ENCODE results near the gene SERPINB3.
"Not testable (repeated sequence)": the region's sequence is repeated elsewhere in the genome, so short reads cannot be mapped to it uniquely, and the experiment has no call there.

SERPINB3 gene

DNA sequence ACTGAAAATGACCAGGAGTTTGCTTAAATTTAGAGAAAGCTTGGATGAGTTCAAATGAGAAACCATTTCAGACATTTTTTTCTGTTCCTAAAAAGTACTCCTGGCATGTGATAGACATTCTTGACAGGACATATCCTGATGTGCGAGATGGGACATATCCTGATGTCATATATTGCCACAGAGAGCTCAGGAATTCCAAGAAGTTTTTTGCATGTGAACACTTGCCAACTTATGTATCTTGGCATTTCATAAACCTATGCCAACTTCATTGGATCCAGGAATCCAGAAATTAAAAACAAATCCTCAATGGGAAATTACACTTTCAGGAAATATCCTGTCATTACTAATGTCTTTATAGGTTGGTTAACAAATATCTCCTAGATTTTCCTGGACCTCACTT is 2.9 kb upstream of the SERPINB3 start:
- TF ChIP-seq, protein P1, sequence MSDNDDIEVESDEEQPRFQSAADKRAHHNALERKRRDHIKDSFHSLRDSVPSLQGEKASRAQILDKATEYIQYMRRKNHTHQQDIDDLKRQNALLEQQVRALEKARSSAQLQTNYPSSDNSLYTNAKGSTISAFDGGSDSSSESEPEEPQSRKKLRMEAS (IDR thresholded peaks at IDR 0.05; ENCODE audit: low read depth, low read length), result no peak
- DNase-seq (ENCODE audit: low read depth), result no peak
- no peak overlapping the region for H3K4me3 ChIP-seq (ENCODE audit: low read depth, low read length)

DNA sequence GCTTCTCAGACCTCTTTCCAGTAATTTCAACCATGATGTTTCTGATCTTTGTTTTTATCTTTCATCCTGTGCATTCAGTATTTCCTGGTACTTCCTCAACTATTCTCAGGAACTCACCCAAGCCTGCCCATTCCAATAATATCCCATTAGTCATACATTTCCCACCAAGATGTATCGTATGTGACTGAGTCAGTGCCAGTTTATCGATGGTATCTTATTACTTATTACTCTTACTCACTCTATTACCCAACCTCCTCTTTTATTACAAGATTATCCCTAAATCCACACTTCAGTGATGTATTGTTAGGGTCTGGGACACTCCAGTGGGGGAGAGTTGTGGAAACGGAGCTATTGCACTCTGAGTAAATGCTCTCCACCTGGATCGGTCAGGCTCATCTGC is 2.8 kb downstream of the SERPINB3 start:
- not testable (repeated sequence) for H3K4me3 ChIP-seq (ENCODE audit: low read depth, low read length); DNase-seq (ENCODE audit: low read depth)

DNA sequence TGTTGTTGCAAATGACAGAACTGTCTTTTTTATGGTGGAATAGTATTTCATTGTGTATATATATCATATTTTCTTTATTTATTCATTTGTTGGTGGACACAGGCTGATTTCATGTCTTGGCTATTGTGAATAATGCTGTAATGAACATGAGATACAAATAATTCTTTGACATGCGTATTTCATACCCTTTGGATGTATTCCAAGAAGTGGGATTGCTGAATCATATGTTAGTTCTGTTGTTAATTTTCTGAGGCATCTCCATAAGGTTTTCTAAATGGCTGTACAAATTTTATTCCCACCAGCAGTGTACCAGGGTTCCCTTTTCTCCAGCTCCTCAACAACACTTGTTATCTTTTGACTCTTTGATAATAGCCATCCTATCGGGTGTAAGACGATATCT is 11.4 kb downstream of the SERPINB3 start:
- not testable (repeated sequence) for H3K4me3 ChIP-seq (ENCODE audit: low read depth, low read length); DNase-seq (ENCODE audit: low read depth)

DNA sequence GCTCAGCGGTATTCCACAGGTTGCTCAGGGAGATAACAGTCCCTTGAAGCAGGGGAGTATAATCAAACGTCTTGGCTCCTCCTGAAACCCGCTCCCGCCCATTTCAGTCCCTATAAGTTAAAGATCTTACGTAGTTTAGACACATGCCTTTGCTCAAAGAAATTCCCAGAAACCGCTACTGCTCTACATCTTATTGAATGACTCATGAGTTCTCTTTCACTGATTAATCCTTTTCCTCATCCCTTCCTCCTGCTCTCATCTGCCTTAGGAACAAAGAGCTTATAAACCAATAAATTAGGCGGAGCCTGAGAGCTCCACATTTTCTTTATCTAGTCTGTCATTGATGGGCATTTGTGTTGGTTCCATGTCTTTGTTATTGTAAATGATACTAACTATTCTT is 13.5 kb downstream of the SERPINB3 start:
- H3K4me3 ChIP-seq (ENCODE audit: low read depth, low read length), result no peak overlapping the region
- DNase-seq (ENCODE audit: low read depth), result no peak
- TF ChIP-seq MYC (IDR thresholded peaks at IDR 0.05; ENCODE audit: low read depth, low read length), result no peak
- TF ChIP-seq, protein P1 (IDR thresholded peaks at IDR 0.05; ENCODE audit: low read depth, low read length), result no peak
- no peak for TF ChIP-seq POLR2A (IDR thresholded peaks at IDR 0.05; ENCODE audit: extremely low read depth, insufficient read length)
- TF ChIP-seq, protein P2, sequence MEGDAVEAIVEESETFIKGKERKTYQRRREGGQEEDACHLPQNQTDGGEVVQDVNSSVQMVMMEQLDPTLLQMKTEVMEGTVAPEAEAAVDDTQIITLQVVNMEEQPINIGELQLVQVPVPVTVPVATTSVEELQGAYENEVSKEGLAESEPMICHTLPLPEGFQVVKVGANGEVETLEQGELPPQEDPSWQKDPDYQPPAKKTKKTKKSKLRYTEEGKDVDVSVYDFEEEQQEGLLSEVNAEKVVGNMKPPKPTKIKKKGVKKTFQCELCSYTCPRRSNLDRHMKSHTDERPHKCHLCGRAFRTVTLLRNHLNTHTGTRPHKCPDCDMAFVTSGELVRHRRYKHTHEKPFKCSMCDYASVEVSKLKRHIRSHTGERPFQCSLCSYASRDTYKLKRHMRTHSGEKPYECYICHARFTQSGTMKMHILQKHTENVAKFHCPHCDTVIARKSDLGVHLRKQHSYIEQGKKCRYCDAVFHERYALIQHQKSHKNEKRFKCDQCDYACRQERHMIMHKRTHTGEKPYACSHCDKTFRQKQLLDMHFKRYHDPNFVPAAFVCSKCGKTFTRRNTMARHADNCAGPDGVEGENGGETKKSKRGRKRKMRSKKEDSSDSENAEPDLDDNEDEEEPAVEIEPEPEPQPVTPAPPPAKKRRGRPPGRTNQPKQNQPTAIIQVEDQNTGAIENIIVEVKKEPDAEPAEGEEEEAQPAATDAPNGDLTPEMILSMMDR (IDR thresholded peaks at IDR 0.05; ENCODE audit: low read depth, low read length), result no peak

DNA sequence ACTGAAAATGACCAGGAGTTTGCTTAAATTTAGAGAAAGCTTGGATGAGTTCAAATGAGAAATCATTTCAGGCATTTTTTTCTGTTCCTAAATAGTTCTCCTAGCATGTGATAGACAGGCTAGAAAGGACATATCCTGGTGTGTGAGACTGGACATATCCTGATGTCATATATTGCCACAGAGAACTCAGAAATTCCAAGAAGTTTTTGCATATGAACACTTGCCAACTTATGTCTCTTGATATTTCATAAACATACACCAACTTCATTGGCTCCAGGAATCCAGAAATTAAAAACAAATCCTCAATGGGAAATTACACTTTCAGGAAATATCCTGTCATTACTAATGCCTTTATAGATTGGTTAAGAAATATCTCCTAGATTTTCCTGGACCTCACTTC is 14.8 kb downstream of the SERPINB3 start:
- TF ChIP-seq MYC (IDR thresholded peaks at IDR 0.05; ENCODE audit: low read depth, low read length) (no peak), POLR2A (IDR thresholded peaks at IDR 0.05; ENCODE audit: extremely low read depth, insufficient read length) (no peak)
- TF ChIP-seq, protein P2 (IDR thresholded peaks at IDR 0.05; ENCODE audit: low read depth, low read length), result no peak
- TF ChIP-seq, protein P1 (IDR thresholded peaks at IDR 0.05; ENCODE audit: low read depth, low read length), result no peak
- DNase-seq (ENCODE audit: low read depth), result no peak

DNA sequence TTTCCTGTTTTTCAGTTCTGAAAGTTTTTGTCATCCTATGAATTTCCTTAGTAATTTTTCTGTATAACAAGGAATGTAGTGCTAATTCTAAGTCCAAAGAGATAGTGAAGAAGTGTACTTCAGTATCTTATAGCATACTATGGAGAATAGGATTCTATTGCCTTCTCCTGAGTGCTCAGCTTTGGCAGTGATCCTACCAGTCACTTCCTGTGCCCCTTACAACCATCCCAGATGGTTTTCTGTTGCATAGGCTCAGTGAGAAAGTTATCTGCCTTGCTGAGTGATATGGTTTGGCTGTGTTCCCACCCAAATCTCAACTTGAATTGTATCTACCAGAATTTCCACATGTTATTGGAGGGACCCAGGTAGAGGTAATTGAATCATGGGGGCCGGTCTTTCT is 17.0 kb downstream of the SERPINB3 start:
- not testable (repeated sequence) for H3K4me3 ChIP-seq (ENCODE audit: low read depth, low read length); DNase-seq (ENCODE audit: low read depth)

More for the DNA sequence above, 14.8 kb downstream of the SERPINB3 start:
- no peak overlapping the region for H3K4me3 ChIP-seq (ENCODE audit: low read depth, low read length)

DNA sequence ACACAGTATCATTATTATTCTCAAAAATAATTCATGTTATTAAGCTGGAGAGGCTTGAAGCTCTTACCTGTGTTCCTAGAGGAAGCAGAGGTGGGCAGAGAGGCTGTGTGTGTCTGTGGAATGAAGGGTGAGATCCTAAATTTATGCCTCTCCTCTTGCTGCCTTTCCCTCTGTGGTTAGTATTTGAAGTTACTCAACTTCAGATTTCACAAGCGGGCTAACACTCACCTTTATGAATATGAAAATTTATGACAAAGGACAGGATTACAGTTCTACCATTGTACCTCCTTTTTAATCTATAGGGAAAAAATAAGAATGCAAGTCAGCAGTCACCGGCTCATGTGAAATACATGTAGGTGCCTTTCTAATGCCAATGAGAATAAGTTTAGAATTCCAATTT is 17.6 kb downstream of the SERPINB3 start, which contains the start of gene SERPINB4:
Gene SERPINB4 (minus strand): TSS at position 115 of the 400 bp plus-strand sequence. CDS start 679 bp downstream, outside the sequence.
- not testable (repeated sequence) for H3K4me3 ChIP-seq (ENCODE audit: low read depth, low read length); DNase-seq (ENCODE audit: low read depth)

DNA sequence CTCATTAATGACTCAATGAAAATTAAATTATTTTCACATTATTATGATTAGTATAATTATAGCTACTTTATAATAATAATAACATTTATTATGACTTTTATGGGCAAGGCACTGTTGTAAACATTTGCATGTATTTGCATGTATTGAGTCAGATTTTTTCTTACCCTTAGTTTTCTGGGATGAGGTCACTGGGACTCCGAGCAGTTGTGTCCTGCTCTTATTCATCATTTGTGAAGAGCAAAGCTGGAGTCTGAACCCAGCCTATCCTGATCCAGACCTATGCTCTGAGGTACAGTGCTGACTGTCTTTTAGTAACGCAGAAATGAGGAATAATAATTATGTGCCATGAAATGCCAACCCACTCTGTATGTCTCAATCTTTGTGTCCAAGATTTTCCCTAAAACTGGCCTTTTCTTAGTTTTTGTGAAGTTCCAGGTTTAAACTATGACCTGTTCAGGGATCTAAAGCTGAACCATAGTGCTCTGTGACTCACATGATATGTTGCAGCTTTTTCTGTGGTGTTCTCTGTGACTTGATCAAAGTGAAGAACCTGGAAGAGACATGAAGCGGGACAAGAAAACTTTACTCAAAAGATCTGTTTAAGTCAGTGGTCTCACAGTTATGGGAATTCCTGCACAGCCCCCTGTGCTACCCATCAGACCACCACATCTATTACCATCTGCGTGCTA is 18.9 kb downstream of the SERPINB3 start:
- not testable (repeated sequence) for H3K4me3 ChIP-seq (ENCODE audit: low read depth, low read length); DNase-seq (ENCODE audit: low read depth)

DNA sequence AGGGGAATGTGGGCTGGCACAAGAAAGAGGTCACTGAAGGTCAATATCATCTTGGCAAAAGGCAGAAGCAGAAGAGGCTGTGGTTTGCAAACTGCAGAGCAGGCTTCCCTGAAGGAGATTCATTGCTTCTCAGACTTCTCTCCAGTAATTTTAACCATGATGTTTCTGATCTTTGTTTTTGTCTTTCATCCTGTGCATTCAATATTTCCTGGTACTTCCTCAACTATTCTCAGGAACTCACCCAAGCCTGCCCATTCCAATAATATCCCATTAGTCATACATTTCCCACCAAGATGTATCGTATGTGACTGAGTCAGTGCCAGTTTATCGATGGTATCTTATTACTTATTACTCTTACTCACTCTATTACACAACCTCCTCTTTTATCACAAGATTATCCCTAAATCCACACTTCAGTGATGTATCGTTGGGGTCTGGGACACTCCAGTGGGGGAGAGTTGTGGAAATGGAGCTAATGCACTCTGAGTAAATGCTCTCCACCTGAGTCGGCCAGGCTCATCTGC is 20.5 kb downstream of the SERPINB3 start:
- H3K4me3 ChIP-seq (ENCODE audit: low read depth, low read length); DNase-seq (ENCODE audit: low read depth): not testable (repeated sequence)

DNA sequence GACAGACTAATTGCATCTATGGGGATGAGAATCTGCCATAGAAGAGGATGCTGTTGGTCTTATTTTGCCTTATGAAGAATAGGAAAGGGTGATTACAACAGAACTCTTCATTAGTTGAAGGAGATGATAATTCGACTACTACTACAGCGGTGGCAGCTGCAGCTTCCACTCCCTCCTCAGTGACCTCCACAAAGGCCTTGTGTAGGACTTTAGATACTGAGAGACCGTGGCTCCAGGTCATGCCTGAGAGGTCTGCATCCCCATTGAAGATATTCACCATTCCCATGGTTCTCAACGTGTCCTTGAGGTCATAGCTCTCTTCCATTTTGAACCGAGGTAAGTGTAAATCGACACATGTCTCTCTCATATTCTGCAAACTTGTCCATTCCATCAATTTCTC is 24.0 kb downstream of the SERPINB3 start:
- no peak overlapping the region for H3K4me3 ChIP-seq (ENCODE audit: low read depth, low read length)
- TF ChIP-seq MYC (IDR thresholded peaks at IDR 0.05; ENCODE audit: low read depth, low read length), result no peak
- TF ChIP-seq, protein P2 (IDR thresholded peaks at IDR 0.05; ENCODE audit: low read depth, low read length), result no peak
- TF ChIP-seq, protein P1 (IDR thresholded peaks at IDR 0.05; ENCODE audit: low read depth, low read length), result no peak
- TF ChIP-seq POLR2A (IDR thresholded peaks at IDR 0.05; ENCODE audit: extremely low read depth, insufficient read length), result no peak
- DNase-seq (ENCODE audit: low read depth), result no peak
